Measurements from ENCODE around the gene SRPRB. TPM values are rescaled to one million over a fixed set of nuclear protein-coding genes. Genes with fewer than 3 reads are reported as not detected.

The SRPRB gene
- total RNA-seq, 1 experiment from 2014 or later, result 43.4 TPM

- Histone ChIP-seq H2AFZ (ENCODE audit: low read length) (no peak overlapping the region), H3K27ac (ENCODE audit: low read length) (no peak overlapping the region), H3K27me3 (ENCODE audit: low read length) (no peaks in the 10 kb centered on the region), H4K20me1 (ENCODE audit: low read length) (no peaks in the 10 kb centered on the region), H3K36me3 (ENCODE audit: low read depth, low read length) (no peaks in the 10 kb centered on the region), H3K9me2 (replicated peaks; ENCODE audit: low read length) (no peaks in the 10 kb centered on the region), H3F3A (ENCODE audit: low read length, unreplicated experiment) (no peaks in the 10 kb centered on the region), H3K79me2 (ENCODE audit: low read length) (no peaks in the 10 kb centered on the region), H3K4me2 (ENCODE audit: low read length) (no peak overlapping the region), H3K4me1 (ENCODE audit: insufficient read depth, low read length) (no peaks in the 10 kb centered on the region), H3K9ac (ENCODE audit: low read length) (no peak overlapping the region), H3K4me3 (ENCODE audit: low read length) (no peak overlapping the region), H3K9me3 (ENCODE audit: low read length) (no peaks in the 10 kb centered on the region)
- CTCF ChIA-PET, result no interaction called here
- TF ChIP-seq EZH2 (IDR thresholded peaks at IDR 0.05; ENCODE audit: low read length, unreplicated experiment), result no peak
- no peak for TF ChIP-seq CTCF (conservative IDR thresholded peaks at IDR 0.05; ENCODE audit: low read depth, low read length)
- TF ChIP-seq EZH2phosphoT487 (IDR thresholded peaks at IDR 0.05; ENCODE audit: borderline replicate concordance, low read length), result no peak
- POLR2A ChIA-PET (ENCODE audit: unreplicated experiment), result no interaction called here
- no peak for ATAC-seq
- intact Hi-C loops (cut with micrococcal nuclease), result no loop called here
- DNase-seq, result no peak
- no TSS peak for BruUV-seq (replicated peaks)
Observed at GRCh38 chr3:133859381-133860234, 54.0 kb downstream of the SRPRB start.

- no peaks in the 10 kb centered on the region for H3F3A ChIP-seq (ENCODE audit: low read length, unreplicated experiment)
- no peak overlapping the region for H3K4me2 ChIP-seq (ENCODE audit: low read length)
- CTCF ChIA-PET, result no interaction called here
- ATAC-seq (no peak), DNase-seq (no peak)
- no peaks in the 10 kb centered on the region for H3K9me2 ChIP-seq (replicated peaks; ENCODE audit: low read length)
- no peaks in the 10 kb centered on the region for H3K79me2 ChIP-seq (ENCODE audit: low read length)
- H4K20me1 ChIP-seq (ENCODE audit: low read length), result no peaks in the 10 kb centered on the region
- H3K4me3 ChIP-seq (ENCODE audit: low read length), result no peak overlapping the region
- no peak overlapping the region for H3K27ac ChIP-seq (ENCODE audit: low read length)
- no TSS peak for BruUV-seq (replicated peaks)
- H3K36me3 ChIP-seq (ENCODE audit: low read depth, low read length), result no peaks in the 10 kb centered on the region
- no peaks in the 10 kb centered on the region for H3K9me3 ChIP-seq (ENCODE audit: low read length)
- H3K9ac ChIP-seq (ENCODE audit: low read length), result no peak overlapping the region
- no peaks in the 10 kb centered on the region for H3K4me1 ChIP-seq (ENCODE audit: insufficient read depth, low read length)
- H2AFZ ChIP-seq (ENCODE audit: low read length), result no peak overlapping the region
- intact Hi-C loops (cut with micrococcal nuclease), result no loop called here
- POLR2A ChIA-PET (ENCODE audit: unreplicated experiment), result no interaction called here
- TF ChIP-seq EZH2 (IDR thresholded peaks at IDR 0.05; ENCODE audit: low read length, unreplicated experiment) (no peak), CTCF (conservative IDR thresholded peaks at IDR 0.05; ENCODE audit: low read depth, low read length) (no peak), EZH2phosphoT487 (IDR thresholded peaks at IDR 0.05; ENCODE audit: borderline replicate concordance, low read length) (no peak)
- H3K27me3 ChIP-seq (ENCODE audit: low read length), result no peaks in the 10 kb centered on the region
Observed at GRCh38 chr3:133860519-133860918, 54.9 kb downstream of the SRPRB start.

- Histone ChIP-seq H3K36me3 (ENCODE audit: low read depth, low read length) (no peaks in the 10 kb centered on the region), H3K4me2 (ENCODE audit: low read length) (no peak overlapping the region), H3F3A (ENCODE audit: low read length, unreplicated experiment) (no peaks in the 10 kb centered on the region), H3K9me3 (ENCODE audit: low read length) (no peaks in the 10 kb centered on the region), H3K9me2 (replicated peaks; ENCODE audit: low read length) (no peaks in the 10 kb centered on the region), H4K20me1 (ENCODE audit: low read length) (no peaks in the 10 kb centered on the region), H3K27me3 (ENCODE audit: low read length) (no peaks in the 10 kb centered on the region), H3K4me1 (ENCODE audit: insufficient read depth, low read length) (no peaks in the 10 kb centered on the region), H3K79me2 (ENCODE audit: low read length) (no peaks in the 10 kb centered on the region), H3K9ac (ENCODE audit: low read length) (no peak overlapping the region), H2AFZ (ENCODE audit: low read length) (no peak overlapping the region), H3K27ac (ENCODE audit: low read length) (no peak overlapping the region), H3K4me3 (ENCODE audit: low read length) (no peak overlapping the region)
- ATAC-seq (no peak), DNase-seq (no peak)
- TF ChIP-seq EZH2 (IDR thresholded peaks at IDR 0.05; ENCODE audit: low read length, unreplicated experiment), result no peak
- TF ChIP-seq CTCF (conservative IDR thresholded peaks at IDR 0.05; ENCODE audit: low read depth, low read length), result no peak
- TF ChIP-seq EZH2phosphoT487 (IDR thresholded peaks at IDR 0.05; ENCODE audit: borderline replicate concordance, low read length), result no peak
- intact Hi-C loops (cut with micrococcal nuclease), result no loop called here
- ChIA-PET POLR2A (ENCODE audit: unreplicated experiment) (no interaction called here), CTCF (no interaction called here)
- BruUV-seq (replicated peaks), result no TSS peak
Observed at GRCh38 chr3:133862161-133862560, 56.5 kb downstream of the SRPRB start.

Data from PC-3 (cell line).